DMS53 (cell line): ENCODE results near the gene GJA8.
"Not testable (repeated sequence)": the region's sequence is repeated elsewhere in the genome, so short reads cannot be mapped to it uniquely, and the experiment has no call there.

Experiments used
- DNase-seq: peaks from one replicate; lab custom pipeline; 2025; lab: John Stamatoyannopoulos, UW

GJA8 gene

GRCh38 chr1:147927689-147928088, 25.1 kb downstream of the GJA8 start:
- DNase-seq = not testable (repeated sequence)

- DNase-seq = peak; percentile 97
These were observed 25.9 kb downstream of the GJA8 start, which contains the start of gene GPR89B for GRCh38 chr1:147928236-147929132. Gene GPR89B (plus strand): TSS chr1:147928420. CDS start chr1:147928537, 117 bp downstream.

DNA sequence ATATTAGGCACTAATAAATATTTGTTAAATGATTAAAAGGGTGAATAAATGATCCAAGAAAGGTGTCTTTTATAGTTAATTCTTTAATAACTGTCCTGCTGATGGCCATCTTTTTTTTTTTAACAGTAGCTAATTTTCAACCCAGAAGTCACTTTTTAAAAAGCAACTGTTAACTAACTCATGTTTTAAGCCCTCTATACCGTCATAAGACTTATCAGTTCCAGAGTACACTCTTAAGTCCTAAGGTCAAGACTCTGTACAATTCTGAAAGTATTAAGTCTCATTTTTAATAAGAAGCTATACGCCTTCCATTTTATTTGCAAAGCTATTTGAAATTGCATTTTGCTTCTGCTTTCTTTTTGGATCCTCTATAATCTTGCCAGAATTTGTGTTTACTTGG, 28.5 kb downstream of the GJA8 start:
- DNase-seq = not testable (repeated sequence)

GRCh38 chr1:147935296-147935695, 32.7 kb downstream of the GJA8 start:
- not testable (repeated sequence) for DNase-seq

GRCh38 chr1:147940456-147940855, 37.9 kb downstream of the GJA8 start:
- DNase-seq = not testable (repeated sequence)

DNA sequence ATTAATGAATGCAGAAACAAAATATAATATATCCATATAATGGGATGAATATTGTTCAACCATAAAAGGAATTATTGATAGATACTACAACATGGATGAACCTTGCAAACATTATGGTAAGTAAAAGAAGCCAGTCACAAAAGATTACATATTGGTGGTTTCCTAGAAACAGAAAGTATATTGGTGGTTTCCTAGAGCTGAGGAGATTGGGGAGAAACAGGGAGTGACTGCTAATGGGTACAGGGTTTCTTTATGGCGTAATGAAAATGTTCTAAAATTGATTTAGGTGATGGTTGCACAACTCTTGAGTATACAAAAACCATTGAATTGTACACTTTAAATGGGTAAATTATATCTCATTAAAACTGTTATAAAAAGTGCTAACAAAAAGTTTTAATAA, 40.0 kb downstream of the GJA8 start:
- DNase-seq = not testable (repeated sequence)

DNA sequence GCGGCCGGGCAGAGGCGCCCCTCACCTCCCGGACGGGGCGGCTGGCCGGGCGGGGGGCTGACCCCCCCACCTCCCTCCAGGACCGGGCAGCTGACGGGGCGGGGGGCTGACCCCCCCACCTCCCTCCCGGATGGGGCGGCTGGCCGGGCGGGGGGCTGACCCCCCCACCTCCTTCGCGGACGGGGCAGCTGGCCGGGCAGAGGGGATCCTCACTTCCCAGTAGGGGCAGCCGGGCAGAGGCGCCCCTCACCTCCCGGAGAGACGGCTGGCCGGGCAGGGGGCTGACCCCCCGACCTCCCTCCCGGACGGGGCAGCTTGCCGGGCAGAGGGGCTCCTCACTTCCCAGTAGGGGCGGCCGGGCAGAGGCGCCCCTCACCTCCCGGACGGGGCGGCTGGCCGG, 46.9 kb downstream of the GJA8 start:
- DNase-seq = not testable (repeated sequence)
